Measurements from ENCODE around the gene ZNF280D. TPM values are rescaled to one million over a fixed set of nuclear protein-coding genes. Genes with fewer than 3 reads are reported as not detected.

Gene ZNF280D
- total and polyA plus RNA-seq, 2 of the 4 experiments (the other 2 are of a cell fraction), result 8.3 to 21.0 TPM

GRCh38 chr15:56736881-56737707 is 3.8 kb upstream of the ZNF280D start (continued):
- TF ChIP-seq NFE2L2 (IDR thresholded peaks at IDR 0.05; ENCODE audit: low read depth, low read length), result no peak

GRCh38 chr15:56736308-56736707 is 3.0 kb upstream of the ZNF280D start:
- no peaks in the 10 kb centered on the region for H4K20me1 ChIP-seq (ENCODE audit: insufficient read depth, low read length)
- H2AK9ac ChIP-seq (replicated peaks; ENCODE audit: low read depth, low read length, poor library complexity), result no peak overlapping the region
- H2AFZ ChIP-seq (replicated peaks; ENCODE audit: low read length, poor library complexity), result no peak overlapping the region

More at GRCh38 chr15:56736308-56736707, 3.0 kb upstream of the ZNF280D start:
- Histone ChIP-seq H4K8ac (ENCODE audit: low read depth in 2 of 2, low read length in 2 of 2) (no peak overlapping the region; a peak in 1 of 4 replicates), H4K91ac (ENCODE audit: insufficient read depth, low read depth, low read length) (no peak overlapping the region), H4K5ac (ENCODE audit: low read depth, low read length) (no peak overlapping the region), H3K4ac (ENCODE audit: low read depth, low read length) (no peak overlapping the region), H3K27ac (ENCODE audit: insufficient read depth, low read length) (no peak overlapping the region), H2AK5ac (ENCODE audit: low read depth, low read length) (peak overlapping the region; percentile 54; the same call in 1 of the 2 replicates), H3K56ac (ENCODE audit: extremely low read depth, insufficient read depth, low read length) (no peak overlapping the region), H3K4me1 (ENCODE audit: control insufficient read depth, insufficient read depth, low read length) (peaks cover 4% of the 10 kb centered on the region), H3K18ac (ENCODE audit: low read depth, low read length) (no peak overlapping the region), H3K27me3 (ENCODE audit: control insufficient read depth, insufficient read depth, low read length) (no peaks in the 10 kb centered on the region), H2BK15ac (ENCODE audit: low read depth, low read length) (no peak overlapping the region), H3K23ac (ENCODE audit: low read depth, low read length) (no peak overlapping the region), H2BK5ac (ENCODE audit: low read depth, low read length, poor library complexity, severe bottlenecking) (no peak overlapping the region), H3K9me3 (ENCODE audit: control insufficient read depth, insufficient read depth, low read length) (no peaks in the 10 kb centered on the region), H2BK120ac (ENCODE audit: low read depth, low read length) (no peak overlapping the region), H2BK20ac (ENCODE audit: low read depth, low read length) (no peak overlapping the region), H3K14ac (replicated peaks; ENCODE audit: low read depth, low read length) (no peak overlapping the region), H3K79me1 (ENCODE audit: low read depth in 1 of 2, low read length in 2 of 2) (peaks cover 10 to 17% of the 10 kb centered on the region in 2 experiments), H3K4me2 (ENCODE audit: low read depth, low read length) (no peak overlapping the region), H3K9ac (ENCODE audit: low read depth, low read length) (no peak overlapping the region), H3K9me1 (ENCODE audit: insufficient read depth, low read length) (no peaks in the 10 kb centered on the region; the same call in 1 of the 2 replicates), H3K36me3 (ENCODE audit: control insufficient read depth, insufficient read depth, low read length) (no peaks in the 10 kb centered on the region; the same call in 1 of the 2 replicates), H3K4me3 (ENCODE audit: insufficient read depth, low read depth, low read length) (no peak overlapping the region)
- 85% methylated on average over 5 of the region's 6 CpGs; no CpG with 5 or more reads in 1 of the 2 experiments for WGBS, 2 experiments (ENCODE audit: extremely low coverage in 2 of 2, insufficient read length in 1 of 2)
- ChIA-PET CTCF (no interaction called here), POLR2A (ENCODE audit: unreplicated experiment) (no interaction called here)
- in situ Hi-C loops (cut with MboI; ENCODE audit: low sequenced_read_pairs) (no loop called here), intact Hi-C loops (cut with micrococcal nuclease) (no loop called here), dilution Hi-C loops (cut with HindIII; ENCODE audit: low sequenced_read_pairs, unreplicated experiment) (no loop called here)
- ATAC-seq (ENCODE audit: low read depth) (no peak), DNase-seq (peak; percentile 61)
- BruUV-seq (replicated peaks), result no TSS peak
- TF ChIP-seq CTCF (conservative IDR thresholded peaks at IDR 0.05; ENCODE audit: low read depth, low read length), result no peak
- no peak for TF ChIP-seq MAZ (IDR thresholded peaks at IDR 0.05; ENCODE audit: borderline replicate concordance, low read depth, low read length)
- TF ChIP-seq RFX5 (IDR thresholded peaks at IDR 0.05; ENCODE audit: low read depth, low read length), result no peak
- no peak for TF ChIP-seq CEBPB (IDR thresholded peaks at IDR 0.05; ENCODE audit: low read depth, low read length)
- no peak for TF ChIP-seq CHD1 (IDR thresholded peaks at IDR 0.05; ENCODE audit: low read depth, low read length)
- no peak for TF ChIP-seq USF2 (IDR thresholded peaks at IDR 0.05; ENCODE audit: low read depth, low read length)
